ENCODE data around the gene SLC36A1.

The SLC36A1 gene

GRCh38 chr5:151471276-151471675 is 23.9 kb downstream of the SLC36A1 start:
- DNase-seq (ENCODE audit: low read depth, low spot score): no peak
- ChIA-PET CTCF (interaction anchor here (0.7 to 3.0 kb wide), 5 partner anchors 9 to 28 kb away, joined by 3 to 15 read pairs (median 5); partner anchors contain the start of gene SLC36A1), POLR2A (no interaction called here)
- H3K4me3 ChIP-seq (ENCODE audit: low read depth, low read length): no peak overlapping the region
- TF ChIP-seq CTCF (IDR thresholded peaks at IDR 0.05; ENCODE audit: insufficient read depth, low read length, missing control alignments): no peak

GRCh38 chr5:151474799-151475198 is 27.4 kb downstream of the SLC36A1 start:
- no peak for TF ChIP-seq CTCF (IDR thresholded peaks at IDR 0.05; ENCODE audit: insufficient read depth, low read length, missing control alignments)
- H3K4me3 ChIP-seq (ENCODE audit: low read depth, low read length): no peak overlapping the region
- CTCF ChIA-PET: interaction anchor here (1.0 to 1.6 kb wide), 5 partner anchors 9 to 177 kb away, joined by 3 to 8 read pairs (median 5); no protein-coding TSS in a partner anchor
- no peak for DNase-seq (ENCODE audit: low read depth, low spot score)
- POLR2A ChIA-PET: no interaction called here

- no peak for DNase-seq (ENCODE audit: low read depth, low spot score)
- no peak overlapping the region for H3K4me3 ChIP-seq (ENCODE audit: low read depth, low read length)
- POLR2A ChIA-PET: no interaction called here
- CTCF ChIA-PET: interaction anchor here (1.2 to 1.5 kb wide), 2 partner anchors 8 to 20 kb away, joined by 3 to 5 read pairs; no protein-coding TSS in a partner anchor
- no peak for TF ChIP-seq CTCF (IDR thresholded peaks at IDR 0.05; ENCODE audit: insufficient read depth, low read length, missing control alignments)
Observed at GRCh38 chr5:151475388-151475787, 28.0 kb downstream of the SLC36A1 start.

- ChIA-PET POLR2A (no interaction called here), CTCF (interaction anchor here (1.2 kb wide), 1 partner anchor 176 kb away, joined by 4 read pairs; no protein-coding TSS in a partner anchor)
- TF ChIP-seq CTCF (IDR thresholded peaks at IDR 0.05; ENCODE audit: insufficient read depth, low read length, missing control alignments): no peak
- no peak overlapping the region for H3K4me3 ChIP-seq (ENCODE audit: low read depth, low read length)
- DNase-seq (ENCODE audit: low read depth, low spot score): no peak
Observed at GRCh38 chr5:151476016-151476415, 28.6 kb downstream of the SLC36A1 start.

- POLR2A ChIA-PET: interaction anchor here (0.6 to 1.3 kb wide), 2 partner anchors 18 to 30 kb away, joined by 3 to 5 read pairs; no protein-coding TSS in a partner anchor
- no peak for DNase-seq (ENCODE audit: low read depth, low spot score)
- TF ChIP-seq CTCF (IDR thresholded peaks at IDR 0.05; ENCODE audit: insufficient read depth, low read length, missing control alignments): no peak
- no peak overlapping the region for H3K4me3 ChIP-seq (ENCODE audit: low read depth, low read length)
- CTCF ChIA-PET: interaction anchor here (0.7 to 3.1 kb wide), 7 partner anchors 9 to 175 kb away, joined by 3 to 19 read pairs (median 4); no protein-coding TSS in a partner anchor
Observed at GRCh38 chr5:151477101-151477500, 29.7 kb downstream of the SLC36A1 start.

- TF ChIP-seq CTCF (IDR thresholded peaks at IDR 0.05; ENCODE audit: insufficient read depth, low read length, missing control alignments): no peak
- peak; percentile 62 for DNase-seq (ENCODE audit: low read depth, low spot score)
- CTCF ChIA-PET: interaction anchor here (0.8 to 2.4 kb wide), 7 partner anchors 9 to 171 kb away, joined by 3 to 6 read pairs (median 3); no protein-coding TSS in a partner anchor
- no peak overlapping the region for H3K4me3 ChIP-seq (ENCODE audit: low read depth, low read length)
- POLR2A ChIA-PET: interaction anchor here (1.0 to 1.2 kb wide), 3 partner anchors 12 to 33 kb away, joined by 3 to 4 read pairs (median 3); partner anchors contain the start of gene SLC36A1
Observed at GRCh38 chr5:151480384-151481293, 33.2 kb downstream of the SLC36A1 start.

Measured in AG04449 (cell line).